GM19455 (cell line): Measurements from ENCODE around the gene UBE2N.

Experiments used
- ATAC-seq: cut with Tn5 transposase; IDR thresholded peaks from one replicate; pipeline ENCODE4 v1.9.1; 2021; ENCODE audit not compliant: unreplicated experiment

Gene UBE2N

GRCh38 chr12:93361151-93361919 is 80.4 kb downstream of the UBE2N start:
- no peak for ATAC-seq

GRCh38 chr12:93360688-93361087 is 81.1 kb downstream of the UBE2N start:
- no peak for ATAC-seq

GRCh38 chr12:93358821-93359220 is 82.9 kb downstream of the UBE2N start:
- ATAC-seq, result no peak

DNA sequence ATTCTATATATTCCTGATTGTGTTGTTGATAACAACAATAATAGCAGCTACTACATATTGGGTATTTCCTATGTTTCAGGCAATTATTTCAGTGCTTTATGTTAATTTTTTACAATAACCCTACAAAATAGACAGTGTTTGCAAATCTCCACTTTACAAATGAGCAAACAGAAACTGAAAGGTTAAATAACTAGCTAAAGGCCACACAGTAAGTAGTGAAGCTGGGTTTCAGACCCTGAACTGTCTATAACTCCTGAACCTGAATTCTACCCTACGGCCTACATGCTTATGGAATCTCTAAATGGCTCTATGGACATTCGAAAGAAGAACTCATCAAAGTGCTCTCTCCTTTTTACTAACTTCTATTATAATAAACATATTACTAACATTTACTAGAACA is 83.7 kb downstream of the UBE2N start:
- peak; percentile 87 for ATAC-seq

- ATAC-seq, result no peak
These were observed 85.5 kb downstream of the UBE2N start for GRCh38 chr12:93356214-93356613.
